GM19351 (cell line): ENCODE data around the gene CYTIP.
A peak's percentile ranks its signal among the peaks of the same experiment; 100 is the strongest.
"Not testable (repeated sequence)": the region's sequence is repeated elsewhere in the genome, so short reads cannot be mapped to it uniquely, and the experiment has no call there.

Experiments used
- ATAC-seq: cut with Tn5 transposase; IDR thresholded peaks from one replicate; pipeline ENCODE4 v1.9.1; 2021; ENCODE audit warnings: mild to moderate bottlenecking, moderate library complexity; ENCODE audit not compliant: unreplicated experiment

Gene CYTIP

GRCh38 chr2:157427003-157427921, 16.6 kb downstream of the CYTIP start:
- ATAC-seq = no peak

- no peak for ATAC-seq
These were observed 17.4 kb downstream of the CYTIP start for GRCh38 chr2:157426477-157426994.

- no peak for ATAC-seq
These were observed 19.5 kb downstream of the CYTIP start for GRCh38 chr2:157424374-157424773.

- ATAC-seq = no peak
These were observed 21.9 kb downstream of the CYTIP start for GRCh38 chr2:157421964-157422363.

GRCh38 chr2:157421331-157421944, 22.5 kb downstream of the CYTIP start:
- ATAC-seq = no peak

- peak; percentile 68 for ATAC-seq
These were observed 23.0 kb downstream of the CYTIP start for GRCh38 chr2:157420771-157421323.

GRCh38 chr2:157419031-157419575, 24.8 kb downstream of the CYTIP start:
- ATAC-seq = no peak

GRCh38 chr2:157418239-157418641, 25.6 kb downstream of the CYTIP start:
- no peak for ATAC-seq

- ATAC-seq = no peak
These were observed 28.2 kb downstream of the CYTIP start for GRCh38 chr2:157415591-157416101.

GRCh38 chr2:157414050-157414449, 29.8 kb downstream of the CYTIP start:
- peak; percentile 24 for ATAC-seq

GRCh38 chr2:157413326-157414035, 30.4 kb downstream of the CYTIP start:
- ATAC-seq = peak; percentile 88

GRCh38 chr2:157411624-157412336, 32.1 kb downstream of the CYTIP start:
- no peak for ATAC-seq

GRCh38 chr2:157405398-157405797, 38.5 kb downstream of the CYTIP start:
- ATAC-seq = not testable (repeated sequence)

GRCh38 chr2:157404363-157404762, 39.5 kb downstream of the CYTIP start:
- peak; percentile 100 for ATAC-seq

GRCh38 chr2:157402801-157403485, 40.9 kb downstream of the CYTIP start:
- ATAC-seq = not testable (repeated sequence)

GRCh38 chr2:157395811-157396210, 48.1 kb downstream of the CYTIP start:
- no peak for ATAC-seq

GRCh38 chr2:157394928-157395327, 49.0 kb downstream of the CYTIP start:
- ATAC-seq = no peak

- ATAC-seq = no peak
These were observed 50.5 kb downstream of the CYTIP start for GRCh38 chr2:157393348-157393747.

GRCh38 chr2:157388827-157389226, 55.1 kb downstream of the CYTIP start:
- no peak for ATAC-seq
